RPMI7951 (cell line): ENCODE data around the gene TAF11L3. TPM values are rescaled to one million over a fixed set of nuclear protein-coding genes. Genes with fewer than 3 reads are reported as not detected.

Experiments
- total RNA-seq: library from RNA; depleted of rRNA; stranded (reverse); fragments of >200 nt; shearing (Covaris generic); gene quantifications from 2 replicates; pipeline ENCODE4 v1.2.3, GENCODE V29; 2014; rRNA removed

Gene TAF11L3
- total RNA-seq, 1 experiment from 2014 or later, result not detected

Other genes starting within 250 kb of the TAF11L3 start
- not detected in 2 replicates for gene TAF11L2, start 20.1 kb upstream of the TAF11L3 start, total RNA-seq
- gene TAF11L4, start 3.4 kb downstream of the TAF11L3 start, total RNA-seq, result not detected in 2 replicates
- not detected in 2 replicates for gene TAF11L5, start 6.9 kb downstream of the TAF11L3 start, total RNA-seq
- gene TAF11L6, start 10.3 kb downstream of the TAF11L3 start, total RNA-seq, result not detected in 2 replicates
- gene TAF11L7, start 67.4 kb downstream of the TAF11L3 start, total RNA-seq, result not detected in 2 replicates
- gene TAF11L8, start 72.6 kb downstream of the TAF11L3 start, total RNA-seq, result not detected in 2 replicates
- not detected in 2 replicates for gene TAF11L9, start 76.0 kb downstream of the TAF11L3 start, total RNA-seq
- not detected in 2 replicates for gene TAF11L10, start 79.5 kb downstream of the TAF11L3 start, total RNA-seq
- not detected in 2 replicates for gene TAF11L11, start 85.8 kb downstream of the TAF11L3 start, total RNA-seq
- gene TAF11L12, start 92.0 kb downstream of the TAF11L3 start, total RNA-seq, result not detected in 2 replicates
- gene TAF11L13, start 113.7 kb downstream of the TAF11L3 start, total RNA-seq, result not detected in 2 replicates
- gene TAF11L14, start 116.1 kb downstream of the TAF11L3 start, total RNA-seq, result not detected in 2 replicates